Prostate gland (tissue), 2 donors: ENCODE data around the gene YTHDF1. TPM values are rescaled to one million over a fixed set of nuclear protein-coding genes. Genes with fewer than 3 reads are reported as not detected.

Experiments
- DNase-seq: peaks from one replicate; pipeline ENCODE4 v3.0.0-alpha.2; 2019; ENCODE audit warnings: low spot score
- H3K27ac ChIP-seq, 2 donors: fragments of 200-600 bp; sonication (generic); 2 replicates each; pipeline ENCODE4 v1.5.1; 2017 to 2019
- H3K27me3 ChIP-seq: fragments of 200-600 bp; sonication (generic); replicated peaks from 2 replicates; pipeline ENCODE4 v1.5.1; 2019; ENCODE audit not compliant: insufficient read depth
- H3K36me3 ChIP-seq, 2 donors: fragments of 200-600 bp; sonication (generic); 1 replicate in 1 of 2; 2 replicates in 1 of 2; pipeline versions ENCODE4 v1.5.1 to v1.8.1; 2017 to 2019
- H3K4me1 ChIP-seq: fragments of 200-600 bp; sonication (generic); replicated peaks from 2 replicates; pipeline ENCODE4 v1.5.1; 2019
- H3K4me3 ChIP-seq, 2 donors: fragments of 200-600 bp; sonication (generic); 2 replicates each; pipeline ENCODE4 v1.5.1; 2017 to 2019
- H3K9me3 ChIP-seq: fragments of 200-600 bp; sonication (generic); 2 replicates; pipeline ENCODE4 v1.5.1; 2017
- POLR2A ChIP-seq: fragments of 450-650 bp; IDR thresholded peaks from one replicate; pipeline ENCODE4 v1.6.1; 2016; ENCODE audit warnings: antibody characterized with exemption, mild to moderate bottlenecking
- POLR2AphosphoS5 ChIP-seq: sonication (generic); formaldehyde crosslinking; IDR thresholded peaks from one replicate; pipeline ENCODE4 v1.6.1; 2017; ENCODE audit warnings: antibody characterized with exemption
- WGBS: methylation state at CpG from one replicate; pipeline ENCODE4 v1.1.5; 2018; 5-methylcytosine and 5-hydroxymethylcytosine counted together
- intact Hi-C: fragments of 100-400 bp; cut with DNase I; formaldehyde crosslinking; loops from one replicate; pipeline ENCODE4 v1.14.2; 2022
- total RNA-seq, 2 donors: library from RNA; depleted of rRNA; stranded (reverse); fragments of >200 nt; gene quantifications; one replicate each; pipeline ENCODE4 v1.1.0, GENCODE V29; 2016
- TF ChIP-seq, protein P1 (sequence below), 4 experiments: fragments of 200-600 bp in 2 of 4; fragments of 450-650 bp in 2 of 4; sonication (generic) in 2 of 4; IDR thresholded peaks; 1 replicate in 3 of 4; 2 replicates in 1 of 4; pipeline ENCODE4 v1.5.1; 2016 to 2019; ENCODE audit warnings: antibody characterized with exemption in 4 of 4, mild to moderate bottlenecking in 2 of 4, moderate library complexity in 2 of 4

Gene YTHDF1
- total RNA-seq, 2 donors from 2014 or later, result 28.8 to 46.0 TPM

DNA sequence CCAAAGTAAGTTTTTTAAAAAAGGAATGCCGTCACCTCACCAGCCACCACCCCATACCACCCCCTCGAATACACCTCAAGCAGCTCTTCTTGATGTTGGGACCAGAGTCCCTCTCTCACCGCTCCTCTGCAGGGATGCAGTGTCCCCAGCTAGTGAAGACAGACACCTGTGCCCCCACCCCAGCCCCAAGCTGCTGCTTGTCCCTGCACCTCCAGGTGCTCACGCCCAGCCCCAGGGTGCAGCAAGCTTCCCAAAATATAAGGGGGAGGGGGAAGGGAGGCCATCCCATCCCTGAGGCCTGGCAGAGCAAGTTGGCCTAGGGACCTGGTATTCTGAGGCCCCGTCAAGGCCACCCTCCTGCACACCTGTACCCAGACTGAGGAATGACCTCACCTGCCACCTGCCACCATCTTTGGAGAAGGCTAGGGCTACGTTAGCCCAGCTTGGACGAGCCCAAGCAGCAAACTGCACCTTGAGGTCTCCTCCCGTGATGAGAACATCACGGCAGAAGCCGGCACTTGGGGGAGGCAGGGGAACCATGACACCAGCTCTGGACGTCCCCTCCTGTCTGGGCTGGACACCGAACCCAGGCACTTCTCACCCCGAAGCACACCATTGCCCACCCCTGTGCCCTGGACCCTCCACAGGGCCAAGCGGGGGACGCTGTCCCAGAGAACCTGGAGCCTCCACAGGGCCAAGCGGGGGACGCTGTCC, 25.9 kb downstream of the YTHDF1 start:
- Histone ChIP-seq H3K4me3 (no peak overlapping the region), H3K9me3 (no peaks in the 10 kb centered on the region), H3K27ac (no peak overlapping the region), H3K27me3 (no peaks in the 10 kb centered on the region), H3K36me3 (no peaks in the 10 kb centered on the region), H3K4me1 (peaks cover 5% of the 10 kb centered on the region)
- no peak for DNase-seq
- intact Hi-C loops, result no loop called here
- no peak for TF ChIP-seq POLR2AphosphoS5
- TF ChIP-seq, protein P1, sequence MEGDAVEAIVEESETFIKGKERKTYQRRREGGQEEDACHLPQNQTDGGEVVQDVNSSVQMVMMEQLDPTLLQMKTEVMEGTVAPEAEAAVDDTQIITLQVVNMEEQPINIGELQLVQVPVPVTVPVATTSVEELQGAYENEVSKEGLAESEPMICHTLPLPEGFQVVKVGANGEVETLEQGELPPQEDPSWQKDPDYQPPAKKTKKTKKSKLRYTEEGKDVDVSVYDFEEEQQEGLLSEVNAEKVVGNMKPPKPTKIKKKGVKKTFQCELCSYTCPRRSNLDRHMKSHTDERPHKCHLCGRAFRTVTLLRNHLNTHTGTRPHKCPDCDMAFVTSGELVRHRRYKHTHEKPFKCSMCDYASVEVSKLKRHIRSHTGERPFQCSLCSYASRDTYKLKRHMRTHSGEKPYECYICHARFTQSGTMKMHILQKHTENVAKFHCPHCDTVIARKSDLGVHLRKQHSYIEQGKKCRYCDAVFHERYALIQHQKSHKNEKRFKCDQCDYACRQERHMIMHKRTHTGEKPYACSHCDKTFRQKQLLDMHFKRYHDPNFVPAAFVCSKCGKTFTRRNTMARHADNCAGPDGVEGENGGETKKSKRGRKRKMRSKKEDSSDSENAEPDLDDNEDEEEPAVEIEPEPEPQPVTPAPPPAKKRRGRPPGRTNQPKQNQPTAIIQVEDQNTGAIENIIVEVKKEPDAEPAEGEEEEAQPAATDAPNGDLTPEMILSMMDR (IDR thresholded peaks at IDR 0.05), result no peak
- 93% methylated on average over 16 of the region's 17 CpGs for WGBS

GRCh38 chr20:63189322-63189642, 26.6 kb downstream of the YTHDF1 start:
- Histone ChIP-seq H3K4me3 (no peak overlapping the region), H3K36me3 (no peaks in the 10 kb centered on the region), H3K4me1 (peaks cover 4% of the 10 kb centered on the region), H3K9me3 (no peaks in the 10 kb centered on the region), H3K27ac (no peak overlapping the region), H3K27me3 (no peaks in the 10 kb centered on the region)
- no peak for DNase-seq
- TF ChIP-seq POLR2AphosphoS5 (no peak), POLR2A (no peak)
- TF ChIP-seq, protein P1 (IDR thresholded peaks at IDR 0.05), result no peak
- WGBS, result 86% methylated on average over 5 of the region's 5 CpGs
- intact Hi-C loops, result no loop called here

- no peak overlapping the region for H3K27ac ChIP-seq
- intact Hi-C loops, result no loop called here
- no peak overlapping the region for H3K4me3 ChIP-seq
- no peaks in the 10 kb centered on the region for H3K36me3 ChIP-seq
- no peaks in the 10 kb centered on the region for H3K9me3 ChIP-seq
- no peaks in the 10 kb centered on the region for H3K27me3 ChIP-seq
- TF ChIP-seq POLR2A, result no peak
- no peak for TF ChIP-seq POLR2AphosphoS5
- TF ChIP-seq, protein P1 (IDR thresholded peaks at IDR 0.05), result no peak
- DNase-seq, result no peak
- WGBS, result 60% methylated on average over 15 of the region's 15 CpGs
- no peaks in the 10 kb centered on the region for H3K4me1 ChIP-seq
These were observed 27.1 kb downstream of the YTHDF1 start for GRCh38 chr20:63188641-63189321.

- WGBS, result 83% methylated on average over 13 of the region's 13 CpGs
- intact Hi-C loops, result no loop called here
- no peak overlapping the region for H3K4me3 ChIP-seq
These were observed 27.8 kb downstream of the YTHDF1 start for GRCh38 chr20:63188159-63188442.

More at GRCh38 chr20:63188159-63188442, 27.8 kb downstream of the YTHDF1 start:
- no peaks in the 10 kb centered on the region for H3K4me1 ChIP-seq
- no peak for DNase-seq
- no peak for TF ChIP-seq POLR2AphosphoS5
- no peak for TF ChIP-seq POLR2A
- TF ChIP-seq, protein P1 (IDR thresholded peaks at IDR 0.05), result no peak
- no peaks in the 10 kb centered on the region for H3K27me3 ChIP-seq
- no peaks in the 10 kb centered on the region for H3K9me3 ChIP-seq
- no peaks in the 10 kb centered on the region for H3K36me3 ChIP-seq
- H3K27ac ChIP-seq, result no peak overlapping the region
